ENCODE results near the gene ELL.

The ELL gene

DNA sequence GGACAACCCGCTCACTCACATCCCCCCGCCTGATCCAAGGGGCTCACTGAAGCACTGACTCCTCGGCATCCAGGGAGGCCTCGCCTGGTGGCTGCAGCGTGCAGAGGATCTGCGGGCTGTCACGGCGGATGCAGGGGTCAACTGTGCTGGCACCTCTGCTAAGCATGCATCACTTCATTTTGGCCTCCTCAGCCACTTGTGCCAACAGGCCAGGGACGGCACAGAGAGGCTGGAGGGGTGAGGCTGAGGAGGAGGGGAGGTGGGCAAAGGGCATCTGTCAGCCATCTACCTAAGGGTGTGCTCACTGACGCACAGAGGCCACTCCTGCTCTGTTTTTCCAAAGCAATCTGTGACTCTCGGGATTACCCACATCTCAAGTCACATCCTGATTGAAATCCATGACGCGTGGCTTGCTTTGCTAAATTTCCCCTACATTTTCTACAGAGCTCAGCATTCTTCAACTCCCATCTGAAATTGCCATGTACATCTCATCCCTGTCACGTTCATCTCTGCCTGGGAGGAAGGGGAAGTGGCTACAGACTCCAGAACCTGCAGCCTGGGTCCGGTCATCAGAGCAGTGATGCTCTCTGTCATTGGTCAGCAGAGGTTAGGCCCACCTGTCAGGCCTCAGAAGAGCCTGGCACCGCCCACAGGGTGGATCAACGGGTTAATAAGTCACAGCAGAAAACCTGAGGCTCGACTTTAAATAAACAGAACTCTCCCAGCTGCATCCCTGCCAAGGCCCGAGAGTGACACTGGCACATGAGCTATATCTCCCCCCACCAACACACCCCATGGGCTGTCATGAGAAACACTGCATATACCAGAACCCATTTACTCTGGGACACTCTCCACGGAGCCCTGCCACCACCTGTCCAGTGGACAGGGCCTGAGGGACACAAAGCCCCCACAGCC is 17.6 kb downstream of the ELL start:
- DNase-seq: peak; percentile 77 to 93 (median 84)

DNA sequence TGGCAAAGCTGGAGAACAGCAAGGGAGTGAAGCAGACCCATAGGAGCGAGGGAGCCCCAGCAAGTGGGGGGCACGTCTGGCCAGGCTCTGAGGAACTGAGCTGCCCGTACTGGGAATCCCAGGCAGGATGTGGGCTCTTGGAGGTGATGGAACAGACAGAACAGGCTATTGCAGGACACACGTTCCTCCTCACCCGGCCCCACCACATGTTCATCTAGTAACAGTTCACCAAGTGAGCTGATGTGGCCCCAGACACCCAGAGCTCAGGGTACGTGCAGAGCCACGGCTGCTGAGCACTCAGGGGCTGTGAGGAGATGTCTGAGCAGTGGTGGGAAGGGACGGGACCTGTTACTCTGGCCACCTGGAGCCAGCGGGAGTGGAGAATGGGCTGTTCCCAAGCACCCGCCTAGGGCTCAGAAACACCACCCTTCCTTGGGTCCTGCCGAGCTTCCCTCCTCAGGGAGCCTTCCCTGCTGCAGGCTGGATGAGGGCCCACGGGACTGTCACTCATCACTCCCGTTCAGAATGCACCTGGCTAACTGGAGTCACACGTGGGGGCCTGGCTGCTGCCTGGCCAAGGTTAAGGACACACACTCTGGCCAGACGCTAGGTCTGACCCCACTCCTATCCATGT is 18.4 kb downstream of the ELL start:
- DNase-seq: peak in 2 of 3 donors; percentile 47 to 50

DNA sequence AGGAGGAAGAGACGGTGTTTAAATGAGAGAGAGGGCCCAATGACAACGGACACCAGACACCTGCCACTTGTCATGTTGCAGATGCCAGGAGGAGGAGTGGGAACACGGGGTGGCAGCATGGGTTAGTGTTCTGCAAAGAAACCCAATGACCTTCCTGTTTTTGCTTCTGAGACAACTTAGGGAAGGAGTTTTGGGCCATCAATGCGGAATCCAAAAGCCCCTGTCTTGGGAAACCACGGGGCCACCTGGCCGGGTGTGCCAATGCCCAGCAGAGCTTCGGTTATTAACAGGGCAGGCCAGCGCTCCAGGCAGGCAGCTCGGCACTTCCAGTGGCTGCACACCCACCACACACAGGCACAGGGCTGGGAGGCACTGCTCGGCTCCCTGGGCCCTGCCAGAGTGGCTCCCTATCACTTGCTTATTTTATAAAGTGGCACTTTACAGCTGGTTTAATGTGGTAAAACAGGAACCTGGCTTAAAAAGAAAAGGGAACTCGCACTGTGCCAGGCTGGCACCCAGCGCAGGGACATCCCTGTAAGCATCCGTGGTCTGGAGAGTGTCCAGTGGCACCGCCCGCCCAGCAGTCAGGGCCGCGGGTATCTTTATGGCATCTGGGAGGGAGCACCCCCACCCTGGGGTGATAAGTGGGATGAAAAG is 19.1 kb downstream of the ELL start:
- peak; percentile 69 to 79 (median 75) for DNase-seq

DNA sequence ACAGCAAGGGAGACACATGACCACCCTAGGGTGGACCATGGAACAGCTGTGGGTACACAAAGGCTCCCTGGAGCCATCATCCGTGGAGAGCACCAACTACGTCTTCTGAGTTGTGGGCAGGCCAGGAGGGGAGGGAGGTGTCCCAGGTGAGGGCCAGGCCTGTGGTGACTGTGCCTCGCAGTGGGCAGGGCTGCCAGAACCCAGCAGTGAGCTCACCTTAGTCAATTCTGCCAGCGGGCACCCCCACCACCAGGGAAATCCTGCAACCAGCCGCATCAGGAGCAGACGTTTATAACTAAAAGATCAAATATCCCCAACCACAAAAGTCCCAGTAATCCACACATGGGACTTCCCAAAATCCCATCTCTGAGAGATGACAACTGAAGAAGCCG is 19.6 kb downstream of the ELL start:
- peak in 1 of 3 donors; percentile 56 for DNase-seq

DNA sequence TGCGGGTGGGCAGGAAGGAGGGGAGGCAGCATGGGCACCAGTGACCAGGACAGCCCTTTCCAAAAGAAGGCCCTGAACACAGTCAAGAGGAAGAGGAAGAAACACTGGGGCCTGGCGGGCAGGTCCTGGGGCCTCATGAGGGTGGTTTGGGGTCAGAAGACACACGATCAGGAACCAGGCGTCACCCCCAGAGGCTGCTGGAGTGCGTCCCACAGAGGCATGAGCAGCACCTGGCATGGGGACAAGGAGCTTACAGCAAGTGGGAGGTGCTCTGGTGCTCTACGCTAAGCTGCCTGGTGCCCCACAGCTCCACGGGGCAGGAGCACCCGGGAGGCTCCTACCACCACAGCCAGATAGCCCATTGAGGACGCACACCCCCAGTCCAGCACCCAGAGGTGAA is 20.0 kb downstream of the ELL start:
- no peak for DNase-seq

DNA sequence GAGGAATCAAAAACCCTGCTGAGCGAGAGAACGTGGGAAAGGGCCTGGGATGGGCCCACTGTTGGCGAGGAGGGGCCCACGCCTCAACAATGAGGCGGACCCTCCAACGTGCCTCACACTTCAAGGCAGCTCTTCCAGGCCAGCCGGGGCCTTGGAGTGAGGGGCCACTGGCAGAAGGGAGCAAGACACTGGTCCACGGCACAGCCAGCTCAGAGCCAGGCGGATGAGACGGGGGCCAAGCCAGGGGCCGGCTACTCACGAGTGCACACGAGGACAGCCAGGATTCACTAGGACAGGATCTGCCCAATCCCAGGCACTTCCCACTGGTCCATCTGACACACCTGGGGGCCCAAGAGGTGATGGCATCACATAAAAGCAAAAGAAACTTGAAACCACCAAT is 20.5 kb downstream of the ELL start:
- no peak for DNase-seq

DNA sequence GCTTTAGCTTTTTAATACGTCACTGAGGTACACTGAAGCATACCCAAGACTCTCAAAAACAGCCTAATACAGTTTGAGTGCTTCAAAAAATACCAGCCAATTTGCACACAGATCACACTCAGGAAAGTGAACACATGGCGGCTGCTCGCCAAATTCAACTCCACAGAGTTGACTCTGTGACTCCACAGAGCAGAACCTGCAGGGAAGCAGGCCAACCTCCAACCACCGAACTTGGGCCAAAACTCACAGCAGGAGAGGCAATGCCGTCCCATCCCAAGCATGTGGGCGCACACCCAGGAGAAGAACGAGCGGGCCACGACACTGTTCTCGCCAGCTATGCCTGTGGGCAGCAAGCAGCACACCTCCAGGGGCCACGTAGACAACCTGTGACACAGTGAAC is 21.1 kb downstream of the ELL start:
- DNase-seq: no peak

DNA sequence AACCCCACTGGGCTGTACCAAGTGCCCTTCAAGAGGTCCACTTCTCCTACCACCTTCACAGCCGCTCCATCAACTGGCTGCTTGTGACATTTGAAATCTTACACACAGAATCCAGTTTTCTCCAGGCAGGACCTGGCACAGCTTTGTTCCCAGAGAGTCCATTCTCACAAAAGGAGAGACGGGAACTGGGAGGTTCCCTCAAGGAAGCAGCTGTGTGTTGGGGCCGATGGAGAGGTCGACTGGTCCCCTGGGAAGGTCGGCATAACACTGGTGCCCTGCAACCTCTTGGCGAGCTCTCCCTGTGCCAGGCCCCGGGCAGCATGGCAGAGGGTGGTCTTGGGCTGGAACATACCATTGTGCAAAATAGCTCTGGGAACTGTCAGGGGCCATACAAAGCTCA is 21.5 kb downstream of the ELL start:
- DNase-seq: no peak

DNA sequence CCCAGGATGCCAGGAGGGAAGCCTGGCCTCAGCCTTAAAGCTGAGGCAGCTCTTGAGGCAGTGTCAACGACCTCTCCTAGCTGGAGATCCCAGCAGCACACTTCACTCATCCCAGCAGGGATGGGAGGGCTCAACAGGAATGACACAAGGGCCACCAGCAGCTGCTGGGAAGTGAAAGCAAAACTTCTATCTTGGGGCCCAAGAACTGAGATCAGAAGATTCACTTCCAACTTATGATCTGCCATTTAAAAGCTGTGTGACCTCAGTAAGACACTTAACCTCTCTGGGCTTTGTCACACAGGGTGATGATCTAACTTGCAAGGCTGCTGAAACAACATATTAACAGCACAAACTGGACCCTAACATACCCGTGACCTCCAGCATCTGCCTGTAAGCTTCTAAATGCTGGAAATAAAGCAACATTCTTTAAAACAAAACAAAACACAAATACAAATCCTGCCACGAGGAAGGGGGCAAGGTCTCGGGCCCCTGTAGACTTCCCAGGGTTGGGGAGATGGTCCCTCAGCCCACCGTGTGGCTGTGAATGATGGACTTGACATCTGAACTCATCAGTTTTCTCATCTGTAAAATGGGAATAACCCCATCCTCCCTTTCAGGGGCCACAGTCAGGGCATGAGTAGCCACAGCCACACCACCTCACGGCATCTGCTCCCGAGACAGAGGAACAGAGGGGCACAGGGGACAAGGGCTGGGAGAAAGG is 22.7 kb downstream of the ELL start:
- peak; percentile 70 to 92 (median 83) for DNase-seq

DNA sequence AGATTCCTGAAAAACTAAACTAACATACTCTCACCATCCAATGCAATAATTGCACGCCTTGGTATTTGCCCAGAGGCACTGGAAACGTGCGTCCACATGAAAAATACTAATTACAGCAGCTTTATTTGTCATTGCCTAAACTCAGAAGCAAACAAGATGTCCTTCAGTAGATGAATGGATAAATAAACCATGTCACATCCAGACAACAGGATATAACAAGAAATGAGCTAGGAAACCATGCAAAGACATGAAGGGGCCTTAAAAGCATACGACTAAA is 25.0 kb downstream of the ELL start:
- no peak for DNase-seq

DNA sequence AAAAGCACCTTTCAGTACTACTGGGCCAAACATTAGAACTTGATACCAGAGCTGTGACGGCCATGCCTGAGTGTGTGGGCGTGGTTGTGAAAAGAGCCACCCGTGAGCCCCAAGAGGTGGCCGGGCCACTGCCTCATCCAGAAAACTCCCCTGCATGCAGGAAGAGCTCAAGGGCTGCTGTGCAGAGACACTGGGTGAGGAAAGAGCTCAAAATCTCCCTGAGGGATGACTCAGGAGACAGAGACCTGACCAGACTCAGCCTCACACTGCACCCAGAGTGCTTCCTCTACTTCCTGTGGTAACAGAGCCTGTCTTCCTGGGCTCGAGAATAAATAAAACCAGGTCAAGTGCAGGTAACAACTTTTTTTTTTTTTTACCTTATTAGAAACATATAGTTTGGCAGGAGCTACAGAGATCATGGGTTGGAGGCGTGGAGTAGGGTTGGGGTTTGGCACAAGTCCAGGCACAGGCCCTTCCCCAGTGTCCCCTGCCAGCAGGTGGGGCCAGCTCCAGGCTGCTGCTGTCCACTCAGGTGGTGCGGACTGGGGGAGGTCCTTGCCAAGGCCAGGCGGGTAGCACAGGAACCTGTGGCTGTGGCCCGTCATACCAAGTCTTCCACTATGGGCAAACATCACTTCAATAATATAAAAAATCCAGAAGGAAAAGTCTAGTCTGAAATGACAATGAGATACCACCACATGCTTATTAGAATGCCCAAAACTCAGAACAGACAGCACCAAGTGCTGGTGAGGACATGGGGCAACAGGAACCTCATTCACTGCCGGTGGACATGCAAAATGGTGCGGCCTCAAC is 25.5 kb downstream of the ELL start:
- DNase-seq: peak; percentile 95 to 98 (median 96)

DNA sequence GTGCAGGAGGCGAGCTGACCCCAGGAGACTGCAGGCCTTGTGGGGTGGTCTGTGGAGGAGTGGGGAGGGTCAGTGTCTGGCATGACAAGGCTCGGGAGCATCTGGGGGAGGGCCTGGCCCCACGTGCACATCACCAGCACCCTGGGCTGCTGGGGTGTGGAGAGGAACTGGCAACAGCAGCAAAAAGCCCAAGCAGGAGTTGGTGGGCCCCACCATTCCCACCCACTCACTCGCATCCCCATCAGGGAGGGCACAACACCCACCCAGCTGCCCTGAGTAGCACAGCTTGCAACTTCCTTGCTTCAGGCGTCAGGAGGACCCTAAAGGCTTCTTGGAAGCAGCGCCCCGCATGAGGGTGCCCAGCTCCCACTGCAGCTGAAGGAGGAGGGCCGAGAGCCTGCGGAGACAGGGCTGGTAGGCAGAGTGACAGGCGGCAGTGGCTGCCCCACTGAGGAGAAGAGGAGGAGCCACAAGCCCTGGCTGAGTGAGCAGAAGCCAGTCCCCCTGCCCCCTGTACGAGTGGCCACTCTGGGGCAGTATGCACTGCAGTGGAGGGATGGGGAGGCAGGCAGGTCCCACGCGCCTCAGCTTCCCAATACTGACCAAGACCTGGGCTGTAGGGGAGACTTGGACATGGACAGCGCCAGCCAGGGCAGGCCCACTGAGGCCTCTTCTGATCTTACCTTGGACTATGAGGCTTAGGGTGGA is 26.5 kb downstream of the ELL start:
- DNase-seq: no peak

DNA sequence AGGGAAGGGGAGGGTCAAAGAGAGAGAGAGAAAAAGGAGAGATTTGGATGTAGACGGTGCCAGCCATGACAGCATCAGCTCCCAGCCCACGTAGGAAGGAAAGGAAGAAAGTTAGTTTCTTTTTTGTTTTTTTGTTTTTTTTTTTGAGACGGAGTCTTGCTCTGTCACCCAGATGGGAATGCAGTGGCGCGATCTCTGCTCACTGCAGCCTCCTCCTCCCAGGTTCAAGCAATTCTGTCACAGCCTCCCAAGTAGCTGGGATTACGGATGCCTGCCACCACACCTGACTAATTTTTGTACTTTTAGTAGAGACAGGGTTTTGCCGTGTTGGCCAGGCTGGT is 27.6 kb downstream of the ELL start:
- peak; percentile 52 to 79 (median 62) for DNase-seq

DNA sequence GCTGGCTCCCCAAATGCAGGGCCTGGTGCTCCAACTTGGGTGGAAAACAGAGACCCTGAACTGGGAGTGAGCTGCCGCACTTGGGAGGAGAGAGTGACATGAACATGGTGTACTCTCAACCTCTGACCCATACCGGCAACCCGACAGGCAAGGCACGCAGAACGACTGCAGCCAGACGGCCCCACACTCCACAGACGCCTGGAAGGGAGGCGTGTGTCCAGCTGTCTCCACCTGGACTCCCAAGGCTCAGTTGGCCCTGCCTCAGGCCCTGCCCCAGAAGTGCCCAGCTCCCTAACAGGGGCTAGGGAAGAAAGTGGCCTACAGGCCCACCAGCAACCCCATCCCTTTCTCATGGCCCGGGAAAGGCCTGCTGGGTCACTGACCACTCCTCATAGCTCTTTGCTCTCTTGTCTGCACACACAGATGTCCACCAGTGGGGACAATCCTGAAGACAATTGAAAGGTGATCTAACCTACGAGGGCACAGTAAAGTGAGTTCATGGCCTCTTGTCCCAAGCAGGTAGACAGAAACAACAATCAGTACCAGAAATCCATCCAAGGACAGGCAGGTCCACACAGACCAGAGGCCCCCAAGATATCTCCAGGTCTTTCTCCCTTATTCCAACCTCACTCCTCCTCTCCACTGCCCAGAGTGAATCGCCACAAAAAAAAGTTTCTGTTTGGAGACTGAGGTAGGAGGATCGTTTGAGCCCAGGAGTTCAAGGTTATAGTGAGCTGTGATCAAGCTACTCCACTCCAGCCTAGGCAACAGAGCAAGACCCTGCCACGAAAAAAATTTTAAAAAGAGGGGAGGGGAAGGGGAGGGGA is 28.2 kb downstream of the ELL start:
- DNase-seq: no peak

DNA sequence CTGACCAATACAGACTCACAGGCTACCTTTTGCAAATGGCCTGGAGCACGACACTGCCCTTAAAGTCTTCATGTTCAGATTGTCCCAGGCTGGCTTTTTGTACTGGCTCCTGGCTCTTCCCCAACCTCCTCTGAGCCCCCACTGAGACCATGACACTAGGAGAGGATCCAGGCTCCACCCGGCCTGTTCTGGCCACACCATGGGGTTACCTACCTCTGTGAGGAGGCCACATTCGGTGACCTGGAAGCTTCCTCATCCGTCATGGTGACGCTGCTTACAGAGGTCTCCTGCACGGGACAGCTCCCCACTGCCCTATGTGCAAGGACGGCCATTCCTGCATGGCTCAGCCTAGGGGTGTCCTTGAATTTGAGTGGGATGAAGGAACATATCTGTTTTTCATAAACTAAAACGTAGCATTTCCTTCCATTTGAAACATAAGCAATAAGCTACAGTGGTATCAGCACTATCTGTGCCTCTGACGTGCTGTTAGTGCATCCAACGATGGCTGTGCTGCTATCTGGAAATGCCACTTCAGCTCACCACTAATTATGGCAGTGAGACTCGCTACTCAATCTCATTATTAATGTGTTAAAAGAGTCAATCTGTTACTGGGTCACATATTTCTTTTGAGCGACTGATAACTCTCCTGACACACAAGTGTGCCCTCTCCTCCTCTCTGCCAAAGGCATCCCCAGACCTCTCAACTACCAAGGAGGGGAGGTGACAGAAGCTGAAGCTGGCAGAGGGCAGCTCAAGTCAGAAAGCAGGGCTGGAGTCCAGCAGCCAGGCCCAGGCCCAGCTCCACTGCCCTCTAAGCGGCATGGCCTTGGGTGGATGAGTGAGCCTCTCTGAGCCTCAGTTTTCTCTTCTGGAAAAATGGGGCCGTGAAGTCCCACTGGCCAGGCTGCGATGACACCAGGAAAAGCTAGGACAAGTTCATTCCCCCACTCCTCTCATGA is 29.6 kb downstream of the ELL start:
- no peak for DNase-seq

DNA sequence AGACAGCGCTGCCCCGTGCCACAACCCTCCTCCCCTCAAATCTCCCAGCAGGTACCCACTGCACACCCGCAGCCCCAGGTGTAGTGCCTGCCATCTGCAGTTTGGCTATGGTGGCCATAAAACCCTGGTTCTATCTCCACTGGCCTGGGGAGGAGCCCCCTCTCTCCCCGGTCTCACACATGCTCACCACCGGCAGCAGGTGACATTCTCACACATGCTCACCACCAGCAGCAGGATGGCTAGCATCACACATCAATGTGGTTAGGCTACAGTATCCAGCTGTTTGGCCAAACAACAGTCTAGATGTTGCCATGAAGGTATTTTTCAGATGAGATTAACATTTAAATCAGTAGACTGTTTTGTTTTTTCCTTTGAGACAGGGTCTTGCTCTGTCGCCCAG is 31.1 kb downstream of the ELL start:
- no peak for DNase-seq

DNA sequence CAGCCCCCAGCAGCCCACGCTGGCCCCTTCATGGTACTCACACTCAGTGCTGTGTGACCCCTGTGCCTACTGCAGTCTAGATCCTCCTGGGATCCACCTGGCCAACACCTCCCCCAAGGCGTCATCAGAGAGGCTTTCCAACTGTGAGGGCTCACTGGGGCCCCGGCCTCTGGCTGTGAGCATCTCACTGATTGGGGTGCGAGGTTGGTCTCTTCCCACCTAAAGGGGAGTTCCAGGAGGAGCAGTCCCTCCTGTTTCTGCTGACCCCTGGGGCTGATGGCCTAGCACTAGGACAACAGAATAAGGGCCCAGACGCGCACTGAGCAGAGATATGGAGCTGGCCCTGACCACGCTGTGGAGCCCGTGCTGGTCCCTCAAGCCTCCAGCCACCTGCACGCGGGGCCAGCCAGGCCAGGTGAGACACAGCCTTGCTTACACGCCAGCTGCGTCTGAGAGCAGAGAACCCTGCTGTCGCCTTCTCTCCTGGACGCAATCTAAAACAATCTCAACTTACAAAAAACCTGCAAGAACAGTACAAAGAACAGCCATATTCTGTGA is 32.2 kb downstream of the ELL start:
- DNase-seq: no peak

DNA sequence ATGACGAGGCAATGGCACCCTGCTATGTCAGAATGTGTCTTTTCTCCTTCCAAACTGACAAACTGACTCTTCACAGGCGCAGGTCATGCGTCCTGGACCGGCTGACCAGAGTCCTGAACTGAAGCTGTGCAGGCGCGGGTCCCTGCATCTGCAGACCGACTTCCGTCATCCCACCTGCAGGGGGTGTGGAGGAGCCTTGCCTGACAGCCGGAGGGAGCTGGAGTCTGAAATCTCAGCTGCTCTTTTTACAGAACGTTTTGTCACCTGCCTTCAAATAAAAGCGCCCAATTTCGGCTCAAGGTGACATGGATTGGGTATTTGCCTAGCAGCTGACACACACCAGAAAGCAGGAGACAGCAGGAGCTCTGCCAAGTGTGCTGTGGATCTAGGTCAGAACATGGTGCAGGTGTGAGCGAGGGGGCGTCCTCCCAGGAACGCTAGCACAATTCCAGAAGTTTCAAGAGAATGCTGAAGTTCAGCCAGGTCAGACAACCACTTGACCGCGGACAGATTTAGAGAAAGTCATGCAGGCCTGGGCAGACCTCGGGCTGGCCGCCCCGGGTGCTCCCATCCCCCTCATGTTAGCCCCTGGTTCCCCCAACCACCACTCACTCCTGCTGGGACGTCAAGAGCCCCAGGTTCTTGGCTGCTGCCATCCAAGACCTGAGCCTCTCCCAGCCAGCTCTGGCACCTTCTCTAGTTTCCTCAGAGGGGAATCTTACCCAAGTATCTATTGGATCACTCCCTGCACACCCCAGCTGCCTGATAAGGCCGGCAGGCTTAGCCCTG is 32.8 kb downstream of the ELL start:
- no peak for DNase-seq

DNA sequence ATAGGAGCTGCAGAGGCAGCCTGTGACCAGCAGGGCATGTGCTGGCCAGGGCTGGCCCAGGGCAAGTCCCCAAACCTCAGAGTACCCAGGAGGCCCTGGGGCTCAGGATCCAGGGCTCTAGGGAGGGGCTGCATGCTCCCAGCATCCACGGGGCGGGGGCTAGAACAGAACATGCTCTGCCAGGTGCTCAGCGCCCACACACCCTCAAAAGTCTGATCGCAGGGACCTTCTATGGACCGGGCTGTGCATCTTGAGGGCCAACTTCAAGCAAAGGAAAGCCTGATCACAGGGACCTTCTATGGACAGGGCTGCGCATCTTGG is 33.5 kb downstream of the ELL start:
- peak; percentile 62 to 72 (median 71) for DNase-seq
